Motor neuron (in vitro differentiated cells): ENCODE results near the gene TET2. TPM values are rescaled to one million over a fixed set of nuclear protein-coding genes. Genes with fewer than 3 reads are reported as not detected.
A peak's percentile ranks its signal among the peaks of the same experiment; 100 is the strongest.
"Not testable (repeated sequence)": the region's sequence is repeated elsewhere in the genome, so short reads cannot be mapped to it uniquely, and the experiment has no call there.

Source experiments
- ATAC-seq, 8 experiments: fragments of 200-7000 bp; cut with Tn5 transposase; replicated peaks in 6 of 8; 2 replicates each; pipeline ENCODE4 v1.8.0; 2021; ENCODE audit warnings: mild to moderate bottlenecking in 8 of 8, moderate library complexity in 8 of 8
- H3K27ac ChIP-seq, 2 donors: fragments of 250-450 bp; sonication (Bioruptor Pico); 2 replicates each; pipeline ENCODE4 v1.9.0; 2021; ENCODE audit warnings: antibody characterized with exemption in 2 of 2, mild to moderate bottlenecking in 2 of 2, moderate library complexity in 1 of 2
- H3K4me1 ChIP-seq, 2 donors: fragments of 250-450 bp; sonication (Bioruptor Pico); replicated peaks in 1 of 2; 2 replicates each; pipeline ENCODE4 v1.6.1; 2021; ENCODE audit warnings: antibody characterized with exemption in 2 of 2, mild to moderate bottlenecking in 2 of 2, moderate library complexity in 1 of 2
- H3K4me3 ChIP-seq, 5 donors: fragments of 250-450 bp; sonication (Bioruptor Pico); 2 replicates each; pipeline ENCODE4 v1.9.0; 2021; ENCODE audit warnings: antibody characterized with exemption in 5 of 5, mild to moderate bottlenecking in 5 of 5, moderate library complexity in 4 of 5
- WGBS, 10 experiments: fragments of 450-650 bp; shearing (Covaris generic); methylation state at CpG; one replicate each; pipeline ENCODE4 v1.0.0; 2022; 5-methylcytosine and 5-hydroxymethylcytosine counted together
- in situ Hi-C, 9 experiments: fragments of 400-800 bp; cut with MboI; loops; one replicate each; pipeline ENCODE4 v1.15.0; 2021; ENCODE audit warnings: low sequenced_read_pairs in 9 of 9, low pct_unique_long_range_greater_than_20kb in 2 of 9; ENCODE audit not compliant: unreplicated experiment in 9 of 9
- total RNA-seq, 8 experiments: library from RNA; unstranded; fragments of 300-600 nt; gene quantifications; 2 replicates each; pipeline versions ENCODE4 v1.2.3 to v1.2.4, GENCODE V29; 2022

Gene TET2
- total RNA-seq, 8 experiments from 2014 or later, result 6.5 to 57.0 (median 35.6) TPM

GRCh38 chr4:105299027-105299426 lies 152.4 kb downstream of the TET2 start:
- H3K4me1 ChIP-seq, in situ Hi-C loops, H3K27ac ChIP-seq, H3K4me3 ChIP-seq, ATAC-seq: not testable (repeated sequence)
- 60 to 100% (median 100%) methylated on average over 1 of the region's 1 CpG; no CpG with 5 or more reads in 7 of the 10 experiments for WGBS, 10 experiments

GRCh38 chr4:105304085-105304484 lies 157.4 kb downstream of the TET2 start:
- no peak overlapping the region for H3K27ac ChIP-seq
- no peak for ATAC-seq
- H3K4me1 ChIP-seq, result no peaks in the 10 kb centered on the region
- H3K4me3 ChIP-seq, result no peak overlapping the region
- in situ Hi-C loops, result no loop called here

- Histone ChIP-seq H3K4me3 (no peak overlapping the region), H3K27ac (no peak overlapping the region), H3K4me1 (no peaks in the 10 kb centered on the region)
- ATAC-seq, result no peak
- WGBS, 10 experiments, result 23 to 91% (median 78%) methylated on average over 1 to 5 of the region's 5 CpGs; no CpG with 5 or more reads in 1 of the 10 experiments
- in situ Hi-C loops, result no loop called here
Measured at GRCh38 chr4:105305019-105305836, 158.6 kb downstream of the TET2 start.

- in situ Hi-C loops, result no loop called here
- H3K4me3 ChIP-seq, result no peak overlapping the region
- peak in 3 of 8 experiments; percentile 33 to 86 (median 76) for ATAC-seq
- H3K4me1 ChIP-seq, result no peaks in the 10 kb centered on the region
- no peak overlapping the region for H3K27ac ChIP-seq
- 0 to 100% (median 83%) methylated on average over 1 to 2 of the region's 5 CpGs; no CpG with 5 or more reads in 2 of the 10 experiments for whole genome bisulfite sequencing, 10 experiments
Measured at GRCh38 chr4:105306158-105306781, 159.6 kb downstream of the TET2 start.

- in situ Hi-C loops, result no loop called here
- H3K4me3 ChIP-seq, result no peak overlapping the region
- 20 to 96% (median 86%) methylated on average over 1 to 3 of the region's 3 CpGs; no CpG with 5 or more reads in 2 of the 10 experiments for WGBS, 10 experiments
Measured at GRCh38 chr4:105306820-105307219, 160.1 kb downstream of the TET2 start.

GRCh38 chr4:105318486-105318885 lies 171.8 kb downstream of the TET2 start:
- in situ Hi-C loops, result no loop called here
- H3K4me1 ChIP-seq, result no peaks in the 10 kb centered on the region
- ATAC-seq, result no peak
- WGBS, 10 experiments, result 0 to 100% (median 100%) methylated on average over 1 of the region's 1 CpG; no CpG with 5 or more reads in 2 of the 10 experiments
- H3K4me3 ChIP-seq, result no peak overlapping the region
- no peak overlapping the region for H3K27ac ChIP-seq

More at GRCh38 chr4:105306820-105307219, 160.1 kb downstream of the TET2 start:
- no peak for ATAC-seq
- Histone ChIP-seq H3K4me1 (no peaks in the 10 kb centered on the region), H3K27ac (no peak overlapping the region)

GRCh38 chr4:105327222-105327621 lies 180.5 kb downstream of the TET2 start:
- in situ Hi-C loops, result no loop called here
- WGBS, 10 experiments, result 0 to 100% (median 83%) methylated on average over 1 of the region's 2 CpGs; no CpG with 5 or more reads in 3 of the 10 experiments
- Histone ChIP-seq H3K4me1 (no peaks in the 10 kb centered on the region), H3K27ac (no peak overlapping the region), H3K4me3 (no peak overlapping the region)
- ATAC-seq, result no peak

- in situ Hi-C loops, result no loop called here
- peak in 3 of 8 experiments; percentile 77 to 97 (median 92) for ATAC-seq
- Histone ChIP-seq H3K4me1 (no peaks in the 10 kb centered on the region), H3K27ac (no peak overlapping the region), H3K4me3 (no peak overlapping the region)
Measured at GRCh38 chr4:105327956-105328355, 181.3 kb downstream of the TET2 start.

- Histone ChIP-seq H3K4me3 (no peak overlapping the region), H3K4me1 (no peaks in the 10 kb centered on the region), H3K27ac (no peak overlapping the region)
- WGBS, 10 experiments, result 57 to 100% (median 89%) methylated on average over 1 of the region's 1 CpG; no CpG with 5 or more reads in 4 of the 10 experiments
- ATAC-seq, result no peak
- in situ Hi-C loops, result no loop called here
Measured at GRCh38 chr4:105329081-105329480, 182.4 kb downstream of the TET2 start.
